Measurements from ENCODE around the gene S100A16.
A peak's percentile ranks its signal among the peaks of the same experiment; 100 is the strongest.

The S100A16 gene

DNA sequence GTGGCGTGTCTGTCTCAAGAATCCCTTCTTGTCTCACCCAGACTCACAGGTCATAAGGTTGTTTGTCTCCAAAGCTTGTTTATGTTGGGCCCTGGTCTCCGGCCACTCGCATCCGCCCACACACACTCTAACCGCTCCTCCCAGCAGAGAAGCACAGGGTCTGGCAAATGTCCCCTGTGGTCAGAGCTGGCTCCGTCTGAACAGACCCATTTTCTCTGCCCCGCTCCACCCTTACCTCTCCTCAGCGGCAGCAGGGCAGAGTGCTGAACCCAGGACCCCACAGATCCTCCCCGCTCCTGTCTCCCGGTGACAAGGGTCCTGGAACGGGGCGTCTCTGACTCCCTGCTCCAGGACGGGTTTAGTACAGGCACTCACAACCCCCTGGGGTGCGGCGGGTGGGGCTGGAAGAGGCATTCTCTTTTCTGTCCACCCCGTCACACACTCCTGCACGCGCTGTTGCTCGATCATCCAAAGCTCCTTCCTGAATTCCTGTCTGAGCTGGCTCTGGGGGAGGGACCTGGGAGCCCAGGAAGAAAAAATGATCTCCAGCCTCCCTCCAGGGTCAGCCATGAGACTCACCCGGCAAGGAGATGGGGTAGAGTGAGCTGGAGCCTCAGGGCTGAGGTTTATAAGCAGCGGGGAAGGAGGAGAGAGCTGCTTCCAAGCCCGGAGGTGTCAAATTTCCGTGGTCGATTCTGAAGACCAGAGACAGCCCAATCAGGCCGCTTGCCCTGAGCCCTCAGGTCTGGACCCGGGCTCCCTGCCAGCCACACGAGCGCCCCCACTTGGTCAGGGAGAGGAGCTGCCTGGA lies 14.2 kb upstream of the S100A16 start, which contains the start of gene S100A13:
Gene S100A13, minus strand, starts transcription at position 602 of the 811 bp plus-strand sequence. CDS start 1,033 bp downstream, outside the sequence.
- H2AFZ ChIP-seq (ENCODE audit: low read length) = no peak within 1 kb of the TSS
- TF ChIP-seq, protein P1, sequence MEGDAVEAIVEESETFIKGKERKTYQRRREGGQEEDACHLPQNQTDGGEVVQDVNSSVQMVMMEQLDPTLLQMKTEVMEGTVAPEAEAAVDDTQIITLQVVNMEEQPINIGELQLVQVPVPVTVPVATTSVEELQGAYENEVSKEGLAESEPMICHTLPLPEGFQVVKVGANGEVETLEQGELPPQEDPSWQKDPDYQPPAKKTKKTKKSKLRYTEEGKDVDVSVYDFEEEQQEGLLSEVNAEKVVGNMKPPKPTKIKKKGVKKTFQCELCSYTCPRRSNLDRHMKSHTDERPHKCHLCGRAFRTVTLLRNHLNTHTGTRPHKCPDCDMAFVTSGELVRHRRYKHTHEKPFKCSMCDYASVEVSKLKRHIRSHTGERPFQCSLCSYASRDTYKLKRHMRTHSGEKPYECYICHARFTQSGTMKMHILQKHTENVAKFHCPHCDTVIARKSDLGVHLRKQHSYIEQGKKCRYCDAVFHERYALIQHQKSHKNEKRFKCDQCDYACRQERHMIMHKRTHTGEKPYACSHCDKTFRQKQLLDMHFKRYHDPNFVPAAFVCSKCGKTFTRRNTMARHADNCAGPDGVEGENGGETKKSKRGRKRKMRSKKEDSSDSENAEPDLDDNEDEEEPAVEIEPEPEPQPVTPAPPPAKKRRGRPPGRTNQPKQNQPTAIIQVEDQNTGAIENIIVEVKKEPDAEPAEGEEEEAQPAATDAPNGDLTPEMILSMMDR (conservative IDR thresholded peaks at IDR 0.05; ENCODE audit: low read length) = no peak; the same call in 1 of the 2 replicates
- no peak for TF ChIP-seq EZH2phosphoT487 (IDR thresholded peaks at IDR 0.05; ENCODE audit: borderline replicate concordance)
- H3K36me3 ChIP-seq (ENCODE audit: insufficient read depth, low read length) = no peaks in the 10 kb centered on the region
- no peaks in the 10 kb centered on the region for H3F3A ChIP-seq (ENCODE audit: low read depth)
- no peaks in the 10 kb centered on the region for H3K9me3 ChIP-seq (ENCODE audit: insufficient read depth, low read depth, low read length)
- no peak within 1 kb of the TSS for H3K4me3 ChIP-seq (ENCODE audit: low read length, poor library complexity, severe bottlenecking)
- H4K20me1 ChIP-seq (ENCODE audit: insufficient read depth, low read length, poor library complexity, severe bottlenecking) = no peaks in the 10 kb centered on the region
- H3K4me2 ChIP-seq (ENCODE audit: low read depth, low read length, poor library complexity, severe bottlenecking) = peak within 1 kb of the TSS; percentile 28
- no peaks in the 10 kb centered on the region for H3K9me2 ChIP-seq (replicated peaks; ENCODE audit: low read depth, low read length)
- no peaks in the 10 kb centered on the region for H3K27me3 ChIP-seq (ENCODE audit: insufficient read depth, low read length, poor library complexity, severe bottlenecking)
- peak within 1 kb of the TSS; percentile 41 for H3K9ac ChIP-seq (ENCODE audit: low read depth, low read length, poor library complexity, severe bottlenecking)
- peaks cover 26% of the 10 kb centered on the region for H3K4me1 ChIP-seq (ENCODE audit: insufficient read depth, low read length, poor library complexity, severe bottlenecking)
- no peaks in the 10 kb centered on the region for H3K79me2 ChIP-seq (ENCODE audit: insufficient read depth, low read length)

DNA sequence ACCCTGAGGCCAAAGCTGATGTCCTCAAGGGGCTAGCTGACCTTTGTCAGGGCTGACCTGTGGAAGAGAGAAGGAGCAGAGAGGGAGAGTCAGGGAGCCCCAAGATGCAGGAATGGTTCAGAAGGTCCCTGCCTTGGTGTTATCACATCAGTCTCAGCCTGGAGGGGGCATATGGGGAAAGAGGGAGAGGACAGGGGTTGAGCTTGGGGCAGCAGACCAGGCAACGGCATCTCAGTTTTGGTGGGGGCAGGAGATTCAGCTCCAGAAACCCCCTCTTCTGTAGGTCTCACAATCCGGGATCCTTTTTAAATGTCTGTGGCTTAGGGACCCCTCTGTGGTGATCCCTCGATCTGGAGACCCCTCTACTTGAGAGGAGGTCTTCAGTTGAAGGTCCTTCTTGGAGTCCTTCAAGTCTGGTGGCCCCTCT lies 13.6 kb upstream of the S100A16 start:
- Histone ChIP-seq H4K20me1 (ENCODE audit: insufficient read depth, low read length, poor library complexity, severe bottlenecking) (no peaks in the 10 kb centered on the region), H3K9ac (ENCODE audit: low read depth, low read length, poor library complexity, severe bottlenecking) (peak overlapping the region; percentile 41), H2AFZ (ENCODE audit: low read length) (no peak overlapping the region), H3K36me3 (ENCODE audit: insufficient read depth, low read length) (no peaks in the 10 kb centered on the region), H3K4me2 (ENCODE audit: low read depth, low read length, poor library complexity, severe bottlenecking) (no peak overlapping the region), H3K79me2 (ENCODE audit: insufficient read depth, low read length) (no peaks in the 10 kb centered on the region), H3K4me1 (ENCODE audit: insufficient read depth, low read length, poor library complexity, severe bottlenecking) (peaks cover 26% of the 10 kb centered on the region), H3K9me2 (replicated peaks; ENCODE audit: low read depth, low read length) (no peaks in the 10 kb centered on the region), H3K4me3 (ENCODE audit: low read length, poor library complexity, severe bottlenecking) (no peak overlapping the region), H3K9me3 (ENCODE audit: insufficient read depth, low read depth, low read length) (no peaks in the 10 kb centered on the region), H3F3A (ENCODE audit: low read depth) (no peaks in the 10 kb centered on the region), H3K27me3 (ENCODE audit: insufficient read depth, low read length, poor library complexity, severe bottlenecking) (no peaks in the 10 kb centered on the region)
- no peak for TF ChIP-seq EZH2phosphoT487 (IDR thresholded peaks at IDR 0.05; ENCODE audit: borderline replicate concordance)
- TF ChIP-seq, protein P1 (conservative IDR thresholded peaks at IDR 0.05; ENCODE audit: low read length) = no peak

DNA sequence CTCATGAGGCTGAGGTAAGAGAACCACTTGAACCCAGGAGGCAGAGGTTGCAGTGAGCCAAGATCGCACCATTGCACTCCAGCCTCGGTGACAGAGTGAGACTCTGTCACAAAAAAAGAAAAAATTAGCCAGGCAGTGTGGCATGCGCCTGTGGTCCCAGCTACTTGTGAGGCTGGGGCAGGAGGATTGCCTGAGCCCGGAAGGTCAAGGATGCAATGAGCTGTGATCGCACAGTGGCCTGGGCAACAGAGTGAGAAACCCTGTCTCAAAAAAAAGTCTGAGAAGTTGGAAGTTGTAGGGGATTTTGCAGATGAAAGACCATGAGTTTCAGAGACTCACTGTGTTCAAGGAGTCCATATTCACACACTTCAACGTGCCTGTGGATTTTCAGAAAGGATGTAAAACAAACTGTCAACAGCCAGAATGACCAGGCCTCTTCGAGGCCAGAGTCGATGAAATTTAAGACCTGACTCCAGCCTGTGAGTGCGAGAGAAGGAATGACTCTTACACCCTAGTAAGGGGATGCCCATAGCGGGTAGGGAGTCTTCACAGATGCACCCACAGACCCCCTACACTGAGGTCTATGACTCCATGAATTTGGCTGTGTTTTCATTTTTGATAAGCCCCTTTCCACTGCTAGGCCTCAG lies 12.2 kb upstream of the S100A16 start:
- Histone ChIP-seq H3K9me2 (replicated peaks; ENCODE audit: low read depth, low read length) (no peaks in the 10 kb centered on the region), H3K9ac (ENCODE audit: low read depth, low read length, poor library complexity, severe bottlenecking) (no peak overlapping the region), H3K36me3 (ENCODE audit: insufficient read depth, low read length) (no peaks in the 10 kb centered on the region), H3K4me3 (ENCODE audit: low read length, poor library complexity, severe bottlenecking) (no peak overlapping the region), H3K79me2 (ENCODE audit: insufficient read depth, low read length) (no peaks in the 10 kb centered on the region), H2AFZ (ENCODE audit: low read length) (no peak overlapping the region), H3K27me3 (ENCODE audit: insufficient read depth, low read length, poor library complexity, severe bottlenecking) (no peaks in the 10 kb centered on the region), H3K9me3 (ENCODE audit: insufficient read depth, low read depth, low read length) (no peaks in the 10 kb centered on the region), H3K4me2 (ENCODE audit: low read depth, low read length, poor library complexity, severe bottlenecking) (no peak overlapping the region), H3F3A (ENCODE audit: low read depth) (no peaks in the 10 kb centered on the region), H4K20me1 (ENCODE audit: insufficient read depth, low read length, poor library complexity, severe bottlenecking) (no peaks in the 10 kb centered on the region), H3K4me1 (ENCODE audit: insufficient read depth, low read length, poor library complexity, severe bottlenecking) (peaks cover 26% of the 10 kb centered on the region)
- TF ChIP-seq EZH2phosphoT487 (IDR thresholded peaks at IDR 0.05; ENCODE audit: borderline replicate concordance) = no peak
- TF ChIP-seq, protein P1 (conservative IDR thresholded peaks at IDR 0.05; ENCODE audit: low read length) = no peak
